GM12873 (cell line): ENCODE data around the gene AGGF1.

Experiments
- CTCF ChIP-seq: IDR thresholded peaks from 2 replicates; pipeline ENCODE4 v1.5.1; 2012; ENCODE audit warnings: low read depth, mild to moderate bottlenecking, moderate library complexity, low read length, control low read depth; ENCODE audit not compliant: insufficient read depth; ENCODE audit errors: missing control alignments

Gene AGGF1

GRCh38 chr5:77103457-77103856, 73.3 kb downstream of the AGGF1 start:
- no peak for TF ChIP-seq CTCF

- TF ChIP-seq CTCF, result no peak
Measured at GRCh38 chr5:77104813-77105212, 74.6 kb downstream of the AGGF1 start.
